ENCODE data around the gene FOXP4.

DNA sequence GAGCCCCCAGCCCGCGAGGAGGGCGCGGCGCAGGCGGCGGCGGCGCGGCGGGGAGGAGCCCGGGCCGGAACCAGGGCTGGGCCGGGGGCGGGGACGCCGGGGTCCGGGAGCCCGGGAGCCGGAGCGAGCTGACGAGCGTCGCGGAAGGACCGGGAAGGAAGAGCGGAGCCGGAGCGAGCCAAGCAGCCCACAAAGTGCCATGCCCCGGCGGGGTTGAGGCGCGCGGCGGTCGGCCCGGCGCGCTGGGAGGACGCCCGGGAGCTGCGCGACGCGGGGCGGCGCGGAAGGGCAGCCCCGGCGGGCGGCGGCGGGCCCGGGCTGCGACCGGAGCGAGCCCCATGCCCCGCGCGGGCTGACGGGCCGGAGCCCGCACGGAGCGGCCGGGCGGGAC, 289 bp downstream of the FOXP4 start:
- TF ChIP-seq EHMT2 (IDR thresholded peaks at IDR 0.05; ENCODE audit: low read depth), result no peak
- no peak for TF ChIP-seq BHLHE40 (IDR thresholded peaks at IDR 0.05; ENCODE audit: low read depth, low read length)
- TF ChIP-seq NPAS2 (CRISPR knock-in tag; IDR thresholded peaks at IDR 0.05; ENCODE audit: borderline replicate concordance), result no peak
- no peak for TF ChIP-seq JUNB (IDR thresholded peaks at IDR 0.05)
- TF ChIP-seq KDM1A (IDR thresholded peaks at IDR 0.05; ENCODE audit: low read depth), result no peak
- no peak for TF ChIP-seq MYC (IDR thresholded peaks at IDR 0.05; ENCODE audit: borderline replicate concordance, low read length)
- TF ChIP-seq, protein P1, sequence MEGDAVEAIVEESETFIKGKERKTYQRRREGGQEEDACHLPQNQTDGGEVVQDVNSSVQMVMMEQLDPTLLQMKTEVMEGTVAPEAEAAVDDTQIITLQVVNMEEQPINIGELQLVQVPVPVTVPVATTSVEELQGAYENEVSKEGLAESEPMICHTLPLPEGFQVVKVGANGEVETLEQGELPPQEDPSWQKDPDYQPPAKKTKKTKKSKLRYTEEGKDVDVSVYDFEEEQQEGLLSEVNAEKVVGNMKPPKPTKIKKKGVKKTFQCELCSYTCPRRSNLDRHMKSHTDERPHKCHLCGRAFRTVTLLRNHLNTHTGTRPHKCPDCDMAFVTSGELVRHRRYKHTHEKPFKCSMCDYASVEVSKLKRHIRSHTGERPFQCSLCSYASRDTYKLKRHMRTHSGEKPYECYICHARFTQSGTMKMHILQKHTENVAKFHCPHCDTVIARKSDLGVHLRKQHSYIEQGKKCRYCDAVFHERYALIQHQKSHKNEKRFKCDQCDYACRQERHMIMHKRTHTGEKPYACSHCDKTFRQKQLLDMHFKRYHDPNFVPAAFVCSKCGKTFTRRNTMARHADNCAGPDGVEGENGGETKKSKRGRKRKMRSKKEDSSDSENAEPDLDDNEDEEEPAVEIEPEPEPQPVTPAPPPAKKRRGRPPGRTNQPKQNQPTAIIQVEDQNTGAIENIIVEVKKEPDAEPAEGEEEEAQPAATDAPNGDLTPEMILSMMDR (IDR thresholded peaks at IDR 0.05), result no peak
- TF ChIP-seq, protein P2, sequence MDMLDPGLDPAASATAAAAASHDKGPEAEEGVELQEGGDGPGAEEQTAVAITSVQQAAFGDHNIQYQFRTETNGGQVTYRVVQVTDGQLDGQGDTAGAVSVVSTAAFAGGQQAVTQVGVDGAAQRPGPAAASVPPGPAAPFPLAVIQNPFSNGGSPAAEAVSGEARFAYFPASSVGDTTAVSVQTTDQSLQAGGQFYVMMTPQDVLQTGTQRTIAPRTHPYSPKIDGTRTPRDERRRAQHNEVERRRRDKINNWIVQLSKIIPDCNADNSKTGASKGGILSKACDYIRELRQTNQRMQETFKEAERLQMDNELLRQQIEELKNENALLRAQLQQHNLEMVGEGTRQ (IDR thresholded peaks at IDR 0.05), result no peak
- TF ChIP-seq KDM5A (IDR thresholded peaks at IDR 0.05), result no peak

All from A549 (cell line).